SK-N-SH (cell line): Measurements from ENCODE around the gene NCOA4.

ENCODE experiments used
- JUND ChIP-seq: IDR thresholded peaks from 2 replicates; pipeline ENCODE4 v1.4.0; 2012
- YY1 ChIP-seq: IDR thresholded peaks from 2 replicates; pipeline ENCODE4 v1.4.0; 2012; ENCODE audit warnings: low read depth, mild to moderate bottlenecking
- TF ChIP-seq, protein P1 (sequence below): fragments of 200-600 bp; sonication (generic); IDR thresholded peaks from 2 replicates; pipeline ENCODE4 v1.6.1; 2017; ENCODE audit warnings: antibody characterized with exemption, mild to moderate bottlenecking, moderate library complexity
- TF ChIP-seq, protein P2 (sequence below): IDR thresholded peaks from 2 replicates; pipeline ENCODE4 v1.4.0; 2012; ENCODE audit warnings: low read depth, borderline replicate concordance
- TF ChIP-seq, protein P3 (sequence below): fragments of 150-350 bp; IDR thresholded peaks from 2 replicates; pipeline ENCODE4 v1.6.1; 2016; ENCODE audit warnings: mild to moderate bottlenecking, low read depth, low read length

DNA sequence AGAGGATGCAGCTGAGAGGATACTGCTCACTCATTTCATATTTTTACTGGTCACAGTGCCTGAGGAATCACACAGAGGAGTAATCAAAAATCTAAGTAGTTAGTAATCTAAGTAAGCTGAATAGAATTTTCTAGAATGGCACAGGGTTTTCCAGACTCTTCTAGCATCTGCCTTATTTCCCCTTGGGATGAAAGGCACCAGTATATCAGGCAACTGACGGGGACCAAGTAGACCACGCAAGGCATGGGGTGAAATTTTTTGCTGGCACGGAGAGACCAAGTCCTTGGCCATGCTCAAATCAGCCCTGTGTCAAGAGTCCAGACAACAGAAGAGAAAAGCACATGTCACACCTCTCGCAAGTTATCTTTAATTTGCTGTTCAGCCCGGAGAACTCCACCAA lies 14.2 kb downstream of the NCOA4 start:
- TF ChIP-seq, protein P1, sequence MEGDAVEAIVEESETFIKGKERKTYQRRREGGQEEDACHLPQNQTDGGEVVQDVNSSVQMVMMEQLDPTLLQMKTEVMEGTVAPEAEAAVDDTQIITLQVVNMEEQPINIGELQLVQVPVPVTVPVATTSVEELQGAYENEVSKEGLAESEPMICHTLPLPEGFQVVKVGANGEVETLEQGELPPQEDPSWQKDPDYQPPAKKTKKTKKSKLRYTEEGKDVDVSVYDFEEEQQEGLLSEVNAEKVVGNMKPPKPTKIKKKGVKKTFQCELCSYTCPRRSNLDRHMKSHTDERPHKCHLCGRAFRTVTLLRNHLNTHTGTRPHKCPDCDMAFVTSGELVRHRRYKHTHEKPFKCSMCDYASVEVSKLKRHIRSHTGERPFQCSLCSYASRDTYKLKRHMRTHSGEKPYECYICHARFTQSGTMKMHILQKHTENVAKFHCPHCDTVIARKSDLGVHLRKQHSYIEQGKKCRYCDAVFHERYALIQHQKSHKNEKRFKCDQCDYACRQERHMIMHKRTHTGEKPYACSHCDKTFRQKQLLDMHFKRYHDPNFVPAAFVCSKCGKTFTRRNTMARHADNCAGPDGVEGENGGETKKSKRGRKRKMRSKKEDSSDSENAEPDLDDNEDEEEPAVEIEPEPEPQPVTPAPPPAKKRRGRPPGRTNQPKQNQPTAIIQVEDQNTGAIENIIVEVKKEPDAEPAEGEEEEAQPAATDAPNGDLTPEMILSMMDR = no peak
- no peak for TF ChIP-seq JUND
- TF ChIP-seq, protein P2, sequence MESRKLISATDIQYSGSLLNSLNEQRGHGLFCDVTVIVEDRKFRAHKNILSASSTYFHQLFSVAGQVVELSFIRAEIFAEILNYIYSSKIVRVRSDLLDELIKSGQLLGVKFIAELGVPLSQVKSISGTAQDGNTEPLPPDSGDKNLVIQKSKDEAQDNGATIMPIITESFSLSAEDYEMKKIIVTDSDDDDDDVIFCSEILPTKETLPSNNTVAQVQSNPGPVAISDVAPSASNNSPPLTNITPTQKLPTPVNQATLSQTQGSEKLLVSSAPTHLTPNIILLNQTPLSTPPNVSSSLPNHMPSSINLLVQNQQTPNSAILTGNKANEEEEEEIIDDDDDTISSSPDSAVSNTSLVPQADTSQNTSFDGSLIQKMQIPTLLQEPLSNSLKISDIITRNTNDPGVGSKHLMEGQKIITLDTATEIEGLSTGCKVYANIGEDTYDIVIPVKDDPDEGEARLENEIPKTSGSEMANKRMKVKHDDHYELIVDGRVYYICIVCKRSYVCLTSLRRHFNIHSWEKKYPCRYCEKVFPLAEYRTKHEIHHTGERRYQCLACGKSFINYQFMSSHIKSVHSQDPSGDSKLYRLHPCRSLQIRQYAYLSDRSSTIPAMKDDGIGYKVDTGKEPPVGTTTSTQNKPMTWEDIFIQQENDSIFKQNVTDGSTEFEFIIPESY = no peak
- no peak for TF ChIP-seq YY1
- TF ChIP-seq, protein P3, sequence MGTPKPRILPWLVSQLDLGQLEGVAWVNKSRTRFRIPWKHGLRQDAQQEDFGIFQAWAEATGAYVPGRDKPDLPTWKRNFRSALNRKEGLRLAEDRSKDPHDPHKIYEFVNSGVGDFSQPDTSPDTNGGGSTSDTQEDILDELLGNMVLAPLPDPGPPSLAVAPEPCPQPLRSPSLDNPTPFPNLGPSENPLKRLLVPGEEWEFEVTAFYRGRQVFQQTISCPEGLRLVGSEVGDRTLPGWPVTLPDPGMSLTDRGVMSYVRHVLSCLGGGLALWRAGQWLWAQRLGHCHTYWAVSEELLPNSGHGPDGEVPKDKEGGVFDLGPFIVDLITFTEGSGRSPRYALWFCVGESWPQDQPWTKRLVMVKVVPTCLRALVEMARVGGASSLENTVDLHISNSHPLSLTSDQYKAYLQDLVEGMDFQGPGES = no peak
